Hepatocyte (in vitro differentiated cells): ENCODE results near the gene CDK19. TPM values are rescaled to one million over a fixed set of nuclear protein-coding genes. Genes with fewer than 3 reads are reported as not detected.
"Not testable (repeated sequence)": the region's sequence is repeated elsewhere in the genome, so short reads cannot be mapped to it uniquely, and the experiment has no call there.

ENCODE experiments used
- DNase-seq: peaks from one replicate; pipeline ENCODE4 v3.0.0-alpha.2; 2016; ENCODE audit warnings: low spot score
- H2AFZ ChIP-seq: fragments of 200-600 bp; sonication (generic); 2 replicates; pipeline ENCODE4 v1.6.0; 2016; ENCODE audit warnings: antibody characterized with exemption, mild to moderate bottlenecking
- H3K27ac ChIP-seq: fragments of 200-600 bp; sonication (generic); 2 replicates; pipeline ENCODE4 v1.5.1; 2016; ENCODE audit warnings: mild to moderate bottlenecking
- H3K27me3 ChIP-seq: fragments of 200-600 bp; sonication (generic); 2 replicates; pipeline ENCODE4 v1.6.1; 2016
- H3K36me3 ChIP-seq: fragments of 200-600 bp; sonication (generic); replicated peaks from 2 replicates; pipeline ENCODE4 v1.5.1; 2016; ENCODE audit warnings: low read depth; ENCODE audit not compliant: insufficient read depth
- H3K4me1 ChIP-seq: fragments of 200-600 bp; sonication (generic); 2 replicates; pipeline ENCODE4 v1.5.1; 2016; ENCODE audit warnings: mild to moderate bottlenecking, moderate library complexity; ENCODE audit not compliant: insufficient read depth
- H3K4me2 ChIP-seq: fragments of 200-600 bp; sonication (generic); 2 replicates; pipeline ENCODE4 v1.6.0; 2016
- H3K4me3 ChIP-seq: fragments of 200-600 bp; sonication (generic); 2 replicates; pipeline ENCODE4 v1.5.1; 2016; ENCODE audit warnings: mild to moderate bottlenecking
- H3K79me2 ChIP-seq: fragments of 200-600 bp; sonication (generic); 2 replicates; pipeline ENCODE4 v1.6.0; 2017; ENCODE audit warnings: mild to moderate bottlenecking
- H3K9me2 ChIP-seq: fragments of 200-600 bp; sonication (generic); replicated peaks from 2 replicates; pipeline ENCODE4 v1.6.0; 2017; ENCODE audit warnings: mild to moderate bottlenecking; ENCODE audit not compliant: insufficient read depth
- H3K9me3 ChIP-seq: fragments of 200-600 bp; sonication (generic); 2 replicates; pipeline ENCODE4 v1.5.1; 2016; ENCODE audit warnings: low read depth, mild to moderate bottlenecking
- H4K20me1 ChIP-seq: fragments of 200-600 bp; sonication (generic); 2 replicates; pipeline ENCODE4 v1.6.0; 2016; ENCODE audit warnings: mild to moderate bottlenecking; ENCODE audit not compliant: insufficient read depth, poor library complexity, severe bottlenecking
- EZH2 ChIP-seq: fragments of 200-600 bp; sonication (generic); IDR thresholded peaks from 2 replicates; pipeline ENCODE4 v1.6.1; 2016; ENCODE audit warnings: antibody characterized with exemption, mild to moderate bottlenecking, borderline replicate concordance
- EZH2phosphoT487 ChIP-seq: fragments of 200-600 bp; sonication (generic); IDR thresholded peaks from one replicate; pipeline ENCODE4 v1.6.1; 2018; ENCODE audit warnings: antibody characterized with exemption, mild to moderate bottlenecking, low read depth, moderate library complexity; ENCODE audit not compliant: unreplicated experiment, severe bottlenecking
- WGBS: methylation state at CpG from one replicate; pipeline ENCODE4 v1.1.6; 2016; ENCODE audit warnings: low lambda C conversion rate; ENCODE audit errors: missing lambda C conversion rate; 5-methylcytosine and 5-hydroxymethylcytosine counted together
- polyA plus RNA-seq: library from polyadenylated mRNA; unstranded; fragments of >200 nt; fragmentation: Nextera tagmentation; extraction: Ambion mirVana; gene quantifications from 2 replicates; pipeline ENCODE4 v1.2.1, GENCODE V29; 2016
- total RNA-seq: library from RNA; depleted of rRNA; stranded (reverse); fragments of >200 nt; gene quantifications from 2 replicates; pipeline ENCODE4 v1.2.3, GENCODE V29; 2014
- TF ChIP-seq, protein P1 (sequence below): fragments of 200-600 bp; sonication (generic); IDR thresholded peaks from 2 replicates; pipeline ENCODE4 v1.5.1; 2016; ENCODE audit warnings: antibody characterized with exemption, mild to moderate bottlenecking; ENCODE audit not compliant: poor library complexity

The CDK19 gene
- total and polyA plus RNA-seq, 2 experiments from 2014 or later, result 7.3 to 18.6 TPM

DNA sequence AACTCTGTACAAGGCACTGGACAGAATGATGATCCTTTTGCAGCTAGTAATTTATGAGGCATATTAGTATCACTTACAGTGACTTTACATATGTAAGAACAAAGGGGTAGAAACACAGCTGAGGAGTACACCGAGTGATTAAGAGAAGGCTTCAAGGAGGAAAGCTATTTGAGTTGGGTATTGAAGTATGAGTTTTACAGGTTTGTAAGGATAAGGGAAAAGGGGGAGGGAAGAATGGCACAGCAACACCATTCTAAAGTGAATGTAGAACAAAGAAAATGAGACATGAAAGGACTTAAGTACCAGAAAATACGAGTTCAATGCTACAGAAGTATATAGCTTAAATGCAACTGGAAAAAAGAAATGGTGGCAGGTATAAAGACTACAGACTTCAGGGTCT is 5.5 kb downstream of the CDK19 start:
- Histone ChIP-seq H3K9me3 (no peaks in the 10 kb centered on the region), H3K9me2 (no peaks in the 10 kb centered on the region), H3K79me2 (peaks cover 98% of the 10 kb centered on the region), H3K4me2 (no peak overlapping the region), H2AFZ (no peak overlapping the region), H3K27me3 (no peaks in the 10 kb centered on the region), H3K27ac (no peak overlapping the region), H4K20me1 (peaks cover 18% of the 10 kb centered on the region), H3K4me1 (peaks cover 9% of the 10 kb centered on the region), H3K36me3 (no peaks in the 10 kb centered on the region), H3K4me3 (no peak overlapping the region)
- 95% methylated on average over 2 of the region's 2 CpGs for WGBS
- TF ChIP-seq EZH2 (no peak), EZH2phosphoT487 (no peak)
- TF ChIP-seq, protein P1, sequence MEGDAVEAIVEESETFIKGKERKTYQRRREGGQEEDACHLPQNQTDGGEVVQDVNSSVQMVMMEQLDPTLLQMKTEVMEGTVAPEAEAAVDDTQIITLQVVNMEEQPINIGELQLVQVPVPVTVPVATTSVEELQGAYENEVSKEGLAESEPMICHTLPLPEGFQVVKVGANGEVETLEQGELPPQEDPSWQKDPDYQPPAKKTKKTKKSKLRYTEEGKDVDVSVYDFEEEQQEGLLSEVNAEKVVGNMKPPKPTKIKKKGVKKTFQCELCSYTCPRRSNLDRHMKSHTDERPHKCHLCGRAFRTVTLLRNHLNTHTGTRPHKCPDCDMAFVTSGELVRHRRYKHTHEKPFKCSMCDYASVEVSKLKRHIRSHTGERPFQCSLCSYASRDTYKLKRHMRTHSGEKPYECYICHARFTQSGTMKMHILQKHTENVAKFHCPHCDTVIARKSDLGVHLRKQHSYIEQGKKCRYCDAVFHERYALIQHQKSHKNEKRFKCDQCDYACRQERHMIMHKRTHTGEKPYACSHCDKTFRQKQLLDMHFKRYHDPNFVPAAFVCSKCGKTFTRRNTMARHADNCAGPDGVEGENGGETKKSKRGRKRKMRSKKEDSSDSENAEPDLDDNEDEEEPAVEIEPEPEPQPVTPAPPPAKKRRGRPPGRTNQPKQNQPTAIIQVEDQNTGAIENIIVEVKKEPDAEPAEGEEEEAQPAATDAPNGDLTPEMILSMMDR, result no peak
- no peak for DNase-seq

DNA sequence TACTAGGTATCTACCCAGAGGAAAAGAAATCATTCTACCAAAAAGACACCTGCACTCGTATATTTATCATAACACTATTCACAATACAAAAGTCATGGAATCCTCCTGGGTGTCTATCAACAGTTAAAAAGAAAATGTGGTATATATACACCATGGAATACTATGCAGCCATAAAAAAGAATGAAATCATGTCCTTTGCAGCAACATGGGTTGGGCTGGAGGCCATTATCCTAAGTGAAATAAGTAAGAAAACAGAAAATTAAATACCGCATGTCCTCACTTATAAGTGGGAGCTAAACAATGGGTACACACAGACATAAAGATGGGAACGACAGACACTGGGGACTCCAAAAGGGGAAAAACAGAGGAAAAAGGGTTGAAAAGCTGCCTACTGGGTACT is 13.1 kb downstream of the CDK19 start:
- not testable (repeated sequence) for H3K4me2 ChIP-seq, H3K9me2 ChIP-seq, H3K27me3 ChIP-seq, H3K9me3 ChIP-seq, H3K4me3 ChIP-seq, H2AFZ ChIP-seq, H3K27ac ChIP-seq, H3K4me1 ChIP-seq, DNase-seq, H3K36me3 ChIP-seq, H4K20me1 ChIP-seq
- peaks cover 98% of the 10 kb centered on the region for H3K79me2 ChIP-seq
- 97% methylated on average over 3 of the region's 3 CpGs for WGBS

DNA sequence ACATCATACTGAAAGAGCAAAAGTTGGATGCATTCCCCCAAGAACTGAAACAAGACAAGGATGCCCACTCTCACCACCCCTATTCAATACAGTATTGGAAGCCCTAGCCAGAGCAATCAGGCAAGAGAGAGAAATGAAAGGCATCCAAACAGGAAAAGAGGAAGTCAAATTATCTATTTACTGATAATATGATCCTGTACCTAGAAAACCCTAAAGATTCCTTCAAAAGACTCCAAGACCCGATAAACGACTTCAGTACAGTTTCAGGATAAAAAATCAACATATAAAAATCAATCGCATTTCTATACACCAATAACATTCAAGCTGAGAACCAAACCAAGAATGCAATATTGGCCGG is 14.5 kb downstream of the CDK19 start:
- H2AFZ ChIP-seq, result no peak overlapping the region
- TF ChIP-seq EZH2phosphoT487, result no peak
- TF ChIP-seq, protein P1, result no peak
- no peak for TF ChIP-seq EZH2
- H3K4me2 ChIP-seq, result no peak overlapping the region
- H3K9me2 ChIP-seq, result no peaks in the 10 kb centered on the region
- H3K4me3 ChIP-seq, result no peak overlapping the region
- peaks cover 98% of the 10 kb centered on the region for H3K79me2 ChIP-seq
- H4K20me1 ChIP-seq, result peaks cover 3% of the 10 kb centered on the region
- H3K36me3 ChIP-seq, result no peaks in the 10 kb centered on the region
- H3K27me3 ChIP-seq, result no peaks in the 10 kb centered on the region
- 96% methylated on average over 4 of the region's 4 CpGs for WGBS
- no peak for DNase-seq
- no peaks in the 10 kb centered on the region for H3K4me1 ChIP-seq
- H3K27ac ChIP-seq, result no peak overlapping the region
- H3K9me3 ChIP-seq, result no peaks in the 10 kb centered on the region

DNA sequence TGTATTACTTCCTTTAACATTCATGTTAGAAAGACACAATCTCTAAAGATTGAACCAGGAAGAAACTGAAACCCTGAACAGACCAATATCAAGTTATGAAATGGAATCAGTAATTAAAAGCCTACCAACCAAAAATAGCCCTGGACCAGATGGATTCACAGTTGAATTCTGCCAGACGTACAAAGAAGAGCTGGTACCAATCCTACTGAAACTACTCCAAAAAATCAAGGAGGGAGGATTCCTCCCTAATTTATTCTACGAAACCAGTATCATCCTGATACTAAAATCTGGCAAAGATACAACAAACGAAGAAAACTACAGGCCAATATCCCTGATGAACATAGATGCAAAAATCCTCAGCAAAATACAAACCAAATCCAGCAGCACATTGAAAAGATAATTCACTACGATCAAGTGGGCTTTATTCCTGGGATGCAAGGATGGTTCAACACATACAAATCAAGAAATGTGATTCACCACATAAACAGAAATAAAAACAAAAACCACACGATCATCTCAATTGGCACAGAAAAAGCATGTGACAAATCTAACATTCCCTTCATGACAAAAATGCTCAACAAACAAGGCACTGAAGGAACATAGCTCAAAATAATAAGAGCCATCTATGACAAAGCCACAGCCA is 15.0 kb downstream of the CDK19 start:
- WGBS, result 92% methylated on average over 5 of the region's 5 CpGs

More for the DNA sequence above, 15.0 kb downstream of the CDK19 start:
- H3K4me3 ChIP-seq, result no peak overlapping the region
- no peak overlapping the region for H3K27ac ChIP-seq
- no peak for DNase-seq
- no peaks in the 10 kb centered on the region for H3K4me1 ChIP-seq
- no peaks in the 10 kb centered on the region for H3K36me3 ChIP-seq
- H2AFZ ChIP-seq, result no peak overlapping the region
- H3K79me2 ChIP-seq, result peaks cover 98% of the 10 kb centered on the region
- no peaks in the 10 kb centered on the region for H3K27me3 ChIP-seq
- H3K9me2 ChIP-seq, result no peaks in the 10 kb centered on the region
- H3K9me3 ChIP-seq, result no peaks in the 10 kb centered on the region
- H3K4me2 ChIP-seq, result no peak overlapping the region
- H4K20me1 ChIP-seq, result peaks cover 3% of the 10 kb centered on the region
- TF ChIP-seq, protein P1, result no peak
- TF ChIP-seq EZH2 (no peak), EZH2phosphoT487 (no peak)
